GM19035 (cell line): ENCODE results near the gene LAP3.
"Not testable (repeated sequence)": the region's sequence is repeated elsewhere in the genome, so short reads cannot be mapped to it uniquely, and the experiment has no call there.

Experiments used
- ATAC-seq: cut with Tn5 transposase; IDR thresholded peaks from one replicate; pipeline ENCODE4 v1.9.1; 2021; ENCODE audit not compliant: unreplicated experiment

Gene LAP3

DNA sequence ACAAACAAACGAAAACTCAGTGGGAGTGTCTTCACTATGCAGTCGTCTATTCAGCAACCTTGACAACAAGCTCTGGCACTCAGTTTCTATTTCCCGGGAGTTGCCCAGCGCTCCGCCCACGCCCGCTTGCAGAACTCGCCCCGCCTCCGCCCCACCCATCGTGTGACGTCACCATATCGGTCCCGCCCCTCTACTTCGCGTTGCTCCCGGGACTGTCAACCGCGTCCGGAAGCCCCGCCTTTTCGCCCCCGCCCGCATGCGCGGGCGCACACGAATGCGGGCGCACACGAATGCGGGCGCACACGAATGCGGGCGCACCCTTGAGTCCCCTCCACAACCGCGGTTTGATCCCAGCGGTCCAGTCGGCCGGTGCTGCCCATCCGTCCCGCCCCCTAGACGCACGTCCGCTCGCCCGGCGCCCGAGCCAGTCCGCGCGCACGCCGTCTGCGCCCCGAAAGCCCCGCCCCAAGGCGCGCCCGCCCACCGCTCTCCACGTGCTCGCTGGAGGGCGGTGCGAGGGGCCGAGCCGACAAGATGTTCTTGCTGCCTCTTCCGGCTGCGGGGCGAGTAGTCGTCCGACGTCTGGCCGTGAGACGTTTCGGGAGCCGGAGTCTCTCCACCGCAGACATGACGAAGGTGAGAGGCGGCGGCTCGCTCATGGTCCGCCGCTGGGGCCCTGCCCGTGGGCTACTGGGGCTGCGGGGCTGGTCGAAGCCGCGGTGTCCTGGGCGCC, at the start of gene LAP3:
Gene LAP3 (plus strand): TSS at position 267 of the 733 bp plus-strand sequence. CDS start 268 bp downstream, at position 535.
- ATAC-seq, result peak; percentile 83

DNA sequence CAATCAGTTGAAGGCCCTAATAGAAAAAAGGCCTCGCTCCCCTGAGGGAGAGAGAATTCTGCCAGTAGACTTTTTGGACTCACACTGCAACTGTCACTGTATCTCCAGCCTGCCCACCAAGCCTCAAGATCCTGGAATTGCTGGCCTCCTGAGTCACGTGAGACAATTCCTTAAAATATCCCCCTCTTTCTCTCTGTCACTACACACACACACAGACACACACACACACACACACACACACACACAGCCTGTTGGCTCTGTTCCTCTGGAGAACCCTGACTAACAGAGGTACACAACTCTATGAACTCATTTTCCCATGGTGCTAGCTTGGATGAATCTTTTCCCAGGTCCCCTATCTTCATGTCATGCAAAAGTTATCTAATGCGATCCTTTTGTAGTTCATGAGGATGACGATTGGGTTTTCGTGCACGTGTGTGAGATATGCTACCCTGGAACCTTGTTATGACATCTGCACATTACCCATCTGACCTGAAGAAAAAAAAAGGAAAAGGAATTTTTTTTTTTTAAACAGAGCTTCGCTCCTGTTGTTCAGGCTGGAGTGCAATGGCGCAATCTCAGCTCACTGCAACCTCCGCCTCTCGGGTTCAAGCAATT, 48.3 kb upstream of the LAP3 start:
- ATAC-seq, result no peak

DNA sequence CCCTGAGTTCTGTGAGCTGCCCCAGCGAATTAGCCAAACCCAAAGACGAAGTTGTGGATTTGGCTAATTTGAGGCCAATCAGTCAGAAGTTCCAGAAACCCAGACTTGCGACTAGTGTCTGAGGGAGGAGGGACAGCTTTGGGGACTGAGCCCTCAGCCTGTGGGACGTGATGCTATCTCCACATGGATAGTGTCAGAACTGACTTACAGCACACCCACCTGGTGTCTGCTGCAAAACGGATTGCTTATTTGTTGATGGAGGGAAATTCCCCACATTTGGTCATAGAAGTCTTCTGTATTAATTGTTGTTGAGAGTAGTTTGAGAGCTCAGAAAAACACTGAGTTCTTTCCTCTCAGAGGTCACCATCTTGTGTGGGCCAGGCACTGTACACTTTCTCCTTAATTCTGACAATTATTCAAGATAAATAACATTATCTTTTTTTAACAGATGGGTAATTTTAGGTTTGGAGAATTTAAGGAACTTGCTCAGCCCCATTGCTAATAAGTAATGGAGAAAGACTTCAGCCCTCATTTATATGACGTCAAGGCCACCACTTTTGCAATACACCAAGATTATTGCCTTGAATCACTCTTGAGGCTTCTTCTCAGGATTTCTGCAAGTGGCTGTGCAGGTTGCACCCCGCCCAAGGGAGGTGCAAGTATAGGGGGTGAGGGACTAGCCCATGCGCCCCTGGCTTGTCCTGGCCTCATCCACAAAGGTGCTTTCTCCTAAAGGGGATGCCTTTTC, 45.3 kb upstream of the LAP3 start:
- ATAC-seq, result no peak

DNA sequence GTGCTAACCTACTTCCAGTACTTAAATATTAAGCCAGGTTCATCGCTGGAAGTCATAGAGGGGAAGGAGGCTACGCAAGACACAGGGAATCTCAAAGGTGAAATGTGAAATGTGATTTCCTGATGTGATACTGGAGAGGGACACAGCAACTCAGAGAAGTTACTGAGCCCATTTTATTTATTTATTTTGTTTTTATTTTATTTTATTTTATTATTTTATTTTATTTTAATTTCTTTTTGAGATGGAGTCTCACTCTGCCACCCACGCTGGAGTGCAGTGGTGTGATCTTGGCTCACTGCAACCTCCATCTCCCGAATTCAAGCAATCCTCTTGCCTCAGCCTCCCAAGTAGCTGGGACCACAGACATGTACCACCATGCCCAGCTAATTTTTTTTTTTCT, 42.3 kb upstream of the LAP3 start:
- no peak for ATAC-seq

DNA sequence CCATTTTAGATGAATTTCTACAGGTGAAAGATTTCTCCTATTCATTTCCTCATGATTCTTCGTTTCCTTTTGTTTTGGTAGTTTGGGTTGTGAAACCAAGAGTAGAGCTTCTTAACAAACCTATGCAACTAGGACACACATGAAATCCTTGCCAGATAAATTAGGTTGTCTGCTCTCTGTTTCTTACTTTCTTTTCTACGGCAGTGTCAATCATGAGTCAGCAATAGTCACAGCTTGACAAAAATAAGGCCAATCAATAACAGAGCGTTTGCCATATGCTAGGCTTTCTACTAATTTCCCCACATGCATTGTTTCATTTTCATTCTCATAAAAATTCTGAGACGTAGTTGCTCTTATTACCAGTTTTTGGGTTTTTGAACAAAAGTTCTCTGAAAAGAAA, 41.8 kb upstream of the LAP3 start:
- no peak for ATAC-seq

DNA sequence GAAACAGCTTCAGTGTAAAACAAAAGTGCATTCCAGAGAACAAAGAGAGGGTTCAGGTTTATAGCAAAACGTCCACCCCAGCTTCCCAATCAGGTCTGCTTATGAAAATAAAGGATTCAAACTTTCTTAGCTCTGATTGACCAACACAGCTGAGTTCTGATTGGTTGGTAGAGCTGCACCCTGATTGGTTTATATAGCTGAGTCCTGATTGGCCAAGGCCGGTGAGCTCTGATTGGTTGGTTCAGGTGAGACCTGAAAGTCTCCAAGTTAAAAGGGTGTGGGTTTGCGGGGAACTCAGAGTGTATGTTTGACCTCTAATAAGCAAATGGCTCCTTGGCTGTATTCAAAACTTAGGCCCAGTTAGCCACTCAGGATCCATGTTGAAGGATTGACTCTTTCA, 41.1 kb upstream of the LAP3 start:
- ATAC-seq, result no peak

DNA sequence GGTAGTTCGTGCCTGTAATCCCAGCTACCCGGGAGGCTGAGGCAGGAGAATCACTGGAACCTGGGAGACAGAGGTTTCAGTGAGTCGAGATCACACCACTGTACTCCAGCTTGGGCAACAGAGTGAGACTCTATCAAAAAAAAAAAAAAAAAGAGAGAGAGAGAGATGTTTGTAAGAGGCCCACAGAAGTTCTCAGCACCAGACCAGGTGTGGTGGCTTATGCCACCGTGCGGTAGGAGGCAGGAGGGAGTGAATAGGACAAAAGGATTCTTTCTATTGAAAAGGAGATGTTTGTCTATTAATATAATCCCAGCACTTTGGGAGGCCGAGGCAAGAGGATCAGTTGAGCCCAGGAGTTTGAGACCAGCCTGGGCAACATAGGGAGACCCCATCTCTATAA, 39.9 kb upstream of the LAP3 start:
- not testable (repeated sequence) for ATAC-seq

DNA sequence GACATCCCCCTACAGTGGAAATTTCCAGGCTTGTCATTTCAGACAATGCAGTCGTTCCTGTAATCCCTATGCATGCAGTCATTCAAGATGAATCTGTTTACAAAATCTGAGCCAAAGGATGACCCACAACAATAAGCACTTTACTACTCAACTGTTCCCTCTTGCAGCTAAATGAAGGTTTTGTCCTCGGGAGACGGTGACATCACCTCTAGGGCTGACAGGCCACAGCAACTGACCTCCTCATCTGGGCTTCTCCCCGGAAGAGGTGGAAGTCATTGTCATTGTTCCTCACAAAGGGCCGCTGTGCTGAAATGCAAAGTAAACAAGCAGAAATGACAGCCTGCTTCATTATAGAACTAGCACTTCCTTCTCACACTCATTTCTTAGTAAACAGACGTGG, 32.8 kb upstream of the LAP3 start:
- no peak for ATAC-seq

DNA sequence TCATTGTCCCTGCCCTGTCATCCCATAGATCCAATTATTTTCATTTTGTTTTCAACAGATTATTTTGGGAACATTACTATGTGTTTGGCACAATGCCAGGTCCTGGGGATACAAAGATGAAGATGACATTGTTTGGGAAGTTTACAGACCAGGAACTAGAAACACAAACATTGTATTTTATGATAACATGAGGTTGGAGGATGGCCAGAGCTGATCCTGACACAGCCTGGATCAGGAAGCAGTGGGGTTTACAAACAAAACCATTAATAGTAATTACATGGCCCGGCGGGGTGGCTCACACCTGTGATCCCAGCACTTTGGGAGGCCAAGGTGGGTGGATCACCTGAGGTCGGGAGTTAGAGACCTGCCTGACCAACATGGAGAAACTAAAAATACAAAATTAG, 32.2 kb upstream of the LAP3 start:
- ATAC-seq, result no peak

DNA sequence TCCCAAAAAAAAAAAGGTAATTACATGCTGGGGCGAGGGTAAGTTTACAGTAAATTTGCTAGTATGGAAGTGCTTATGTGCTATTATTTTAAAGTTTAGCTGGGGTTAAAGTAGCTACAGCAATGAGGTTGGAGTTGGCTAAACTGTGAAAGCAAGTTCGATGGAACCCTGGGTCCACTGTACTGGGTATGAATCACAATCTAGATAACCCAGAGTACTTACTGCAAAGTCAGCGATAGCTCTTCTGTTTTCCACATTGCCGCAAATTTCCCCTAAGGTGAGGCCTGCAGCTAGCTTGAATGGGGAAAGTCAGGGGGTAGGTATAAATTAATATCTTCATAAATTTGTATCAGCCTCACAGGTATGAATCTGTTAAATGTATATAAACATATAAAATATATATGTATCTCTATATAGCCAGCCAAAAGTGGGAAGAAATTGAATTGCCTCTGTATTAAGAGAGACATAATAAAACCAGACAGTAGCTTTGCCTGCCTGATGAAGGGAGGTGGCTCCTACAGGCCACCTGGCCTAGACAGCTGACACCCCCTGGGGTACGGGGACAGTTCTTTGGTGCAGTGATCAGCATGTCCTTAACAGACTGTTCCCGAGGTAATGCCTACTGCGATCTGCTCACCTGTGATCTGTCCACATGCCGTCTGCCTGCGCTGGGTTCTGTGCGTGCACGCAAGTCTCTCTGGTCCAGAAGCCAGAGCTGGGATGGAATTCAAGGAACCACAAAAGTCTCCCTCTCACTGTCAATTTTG, 31.4 kb upstream of the LAP3 start:
- ATAC-seq, result no peak

DNA sequence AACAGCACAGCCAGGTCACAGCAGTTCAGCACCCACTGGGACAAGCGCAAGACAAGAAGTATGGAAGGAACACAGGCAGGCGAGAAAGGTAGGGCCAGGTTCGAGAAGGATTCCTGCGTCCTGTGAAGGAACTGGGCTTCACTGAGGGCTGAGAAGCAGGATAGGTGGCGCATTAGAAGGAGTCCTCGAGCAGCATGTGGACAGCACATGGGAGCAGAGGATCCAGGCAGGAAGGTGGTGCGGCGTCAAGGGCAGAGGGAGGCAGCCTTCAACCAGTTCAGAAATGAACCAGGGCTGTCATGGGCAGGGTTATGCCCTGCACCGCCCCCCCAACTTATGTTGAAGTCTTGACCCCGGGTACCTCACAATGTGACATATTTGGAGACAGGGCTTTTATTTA, 30.8 kb upstream of the LAP3 start:
- no peak for ATAC-seq

DNA sequence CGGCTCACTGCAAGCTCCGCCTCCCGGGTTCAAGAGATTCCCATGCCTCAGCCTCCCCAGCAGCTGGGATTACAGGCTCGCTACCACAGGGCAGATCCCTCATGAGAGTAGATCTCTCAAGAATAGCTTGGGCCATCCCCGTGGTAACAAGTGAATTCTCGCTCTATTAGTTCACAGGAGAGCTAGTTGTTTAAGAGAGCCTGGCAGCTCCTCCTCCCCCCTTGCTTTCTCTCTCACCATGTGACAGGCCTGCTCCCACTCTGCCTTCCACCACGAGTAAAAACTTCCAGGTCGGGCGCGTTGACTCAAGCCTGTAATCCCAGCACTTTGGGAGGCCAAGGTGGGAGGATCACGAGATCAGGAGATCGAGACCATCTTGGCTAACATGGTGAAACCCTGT, 30.3 kb upstream of the LAP3 start:
- ATAC-seq, result no peak

DNA sequence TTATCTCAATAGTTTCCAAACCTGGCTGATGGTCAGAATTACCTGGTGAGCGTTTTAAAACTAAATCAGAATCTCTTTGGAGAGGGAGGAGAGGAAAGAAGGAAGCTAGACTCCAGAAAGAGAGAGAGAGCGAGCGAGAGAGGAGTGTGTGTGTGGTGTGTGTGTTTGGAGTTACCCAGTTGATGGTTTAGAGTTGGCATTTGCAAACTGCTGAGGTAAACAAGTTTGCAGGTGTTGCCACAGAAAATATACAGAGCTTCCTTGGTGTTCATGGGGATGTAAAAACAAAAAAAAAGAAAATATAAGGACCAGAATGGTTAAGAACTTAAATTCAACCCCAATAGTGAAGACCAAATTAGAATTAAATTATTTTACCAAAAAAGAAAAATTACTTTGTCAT, 26.4 kb upstream of the LAP3 start:
- ATAC-seq, result no peak

DNA sequence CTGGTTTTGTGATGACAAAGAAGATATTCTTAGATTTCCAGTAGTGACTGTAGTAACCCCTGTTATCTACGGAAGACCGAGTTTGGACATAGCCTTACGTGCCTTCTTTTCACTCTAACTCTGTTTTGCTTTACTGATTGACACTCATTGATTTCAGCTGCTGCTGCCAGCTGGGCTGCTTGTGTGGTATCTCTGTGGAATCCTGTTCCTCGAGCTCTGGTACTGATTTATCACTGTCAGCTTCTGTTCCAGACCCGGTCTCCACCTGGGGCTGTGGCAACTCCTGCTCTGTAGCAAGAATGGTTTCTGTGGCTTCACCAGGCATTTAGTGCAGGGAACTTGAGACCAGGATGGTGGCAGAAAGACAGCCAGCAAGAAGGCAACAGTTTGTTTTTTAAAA, 24.6 kb upstream of the LAP3 start:
- no peak for ATAC-seq

DNA sequence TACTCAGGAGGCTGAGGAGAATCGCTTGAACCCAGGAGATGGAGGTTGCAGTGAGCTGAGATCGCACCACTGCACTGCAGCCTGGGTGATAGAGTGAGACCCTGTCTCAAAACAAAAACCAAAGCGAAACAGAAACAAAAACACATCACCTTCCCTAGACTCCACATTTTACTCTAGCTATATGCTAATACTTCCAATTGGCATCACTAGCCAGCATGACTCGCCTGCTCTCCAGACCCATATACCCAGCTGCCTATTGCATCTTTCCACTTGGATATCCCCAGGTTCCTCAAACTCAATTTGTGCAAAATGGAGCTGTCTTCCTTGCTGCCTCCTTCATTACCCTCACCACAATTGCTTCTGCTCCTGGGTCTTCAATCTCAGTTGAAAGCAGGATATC, 22.4 kb upstream of the LAP3 start:
- ATAC-seq, result no peak

DNA sequence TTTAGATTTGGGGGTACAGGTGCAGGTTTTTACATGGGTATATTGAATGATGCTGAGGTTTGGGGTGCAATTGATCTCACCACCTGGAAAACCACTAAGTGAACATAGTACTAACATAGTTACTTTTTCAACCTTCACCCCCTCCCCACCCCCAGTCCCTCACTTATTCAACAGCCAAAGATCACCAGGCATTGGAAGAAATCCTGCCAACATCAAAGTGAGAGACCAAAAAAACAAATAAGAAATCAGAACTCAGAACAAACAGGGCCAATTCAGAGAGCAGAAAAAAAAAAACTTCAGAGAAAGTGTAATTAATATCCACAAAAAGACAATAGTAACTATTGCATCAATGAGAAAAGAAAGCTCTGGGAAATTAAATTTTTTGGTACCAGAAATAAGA, 20.5 kb upstream of the LAP3 start:
- no peak for ATAC-seq

DNA sequence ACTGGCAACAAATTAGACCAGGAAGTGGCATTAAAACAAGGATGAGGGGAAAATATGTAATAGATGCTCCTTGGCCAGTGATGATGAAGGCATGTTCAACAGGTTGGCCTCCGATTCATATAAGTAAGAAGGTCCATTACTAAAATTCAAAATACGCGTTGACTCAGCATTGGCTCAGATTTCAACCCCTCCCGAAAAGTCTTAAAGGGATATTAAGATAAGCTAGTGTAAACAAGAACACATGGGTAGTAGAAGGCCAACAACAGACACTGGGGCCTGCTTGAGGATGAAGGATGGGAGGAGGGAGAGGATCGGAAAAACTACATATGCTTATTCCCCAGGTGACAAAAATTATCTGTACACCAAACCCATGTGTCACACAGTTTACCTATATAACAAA, 19.1 kb upstream of the LAP3 start:
- no peak for ATAC-seq

DNA sequence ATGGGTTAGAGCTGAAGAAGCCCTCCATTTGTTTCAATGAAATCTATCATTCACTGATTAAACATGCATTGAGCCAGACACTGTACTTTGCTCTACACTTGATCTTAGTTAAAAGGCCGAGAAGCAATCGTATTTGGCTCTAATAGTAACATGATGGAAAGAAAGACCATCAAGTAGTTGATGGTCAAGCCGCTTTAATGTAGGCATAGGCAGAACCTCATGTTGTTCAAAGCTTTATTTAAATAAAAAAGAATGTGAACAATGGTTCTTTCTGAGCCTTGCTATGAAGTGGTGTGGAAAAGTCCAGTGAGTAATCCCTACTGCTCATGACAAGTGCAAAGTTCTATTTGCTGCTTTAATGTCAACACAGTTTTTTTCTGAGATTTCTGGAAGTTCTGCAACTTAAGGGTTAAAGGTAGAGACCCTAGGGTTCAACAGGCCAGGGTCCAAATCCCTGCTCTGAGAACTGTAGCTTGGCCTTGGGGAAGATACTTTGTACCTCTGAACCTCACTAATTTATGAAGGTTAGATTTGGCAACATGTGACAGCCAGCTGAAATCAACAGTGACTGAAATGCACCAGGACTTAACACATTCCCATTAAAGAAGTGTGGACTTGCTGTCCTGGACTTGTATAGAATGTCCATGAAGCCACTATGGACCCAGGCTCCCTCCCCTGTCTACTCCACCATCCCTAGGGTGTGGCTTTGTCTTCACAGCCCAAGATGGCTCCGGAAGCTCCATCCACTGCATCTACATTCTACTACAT, 17.9 kb upstream of the LAP3 start:
- ATAC-seq, result no peak

DNA sequence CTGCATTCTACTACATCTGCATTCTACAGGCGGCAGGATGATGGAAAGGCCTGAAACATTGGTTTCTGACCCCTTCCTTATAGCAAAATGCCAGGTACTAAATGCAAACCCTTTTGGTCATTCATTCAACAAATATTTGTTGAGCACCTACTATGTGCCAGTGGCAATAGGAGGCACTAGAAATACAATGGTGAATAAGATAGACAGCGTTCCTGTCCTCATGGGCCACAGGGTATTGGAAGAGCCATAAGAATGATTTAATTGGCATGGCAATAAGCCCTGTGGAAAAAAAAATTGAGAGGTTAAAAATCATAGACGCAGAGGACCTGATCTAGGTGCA, 17.3 kb upstream of the LAP3 start:
- no peak for ATAC-seq

DNA sequence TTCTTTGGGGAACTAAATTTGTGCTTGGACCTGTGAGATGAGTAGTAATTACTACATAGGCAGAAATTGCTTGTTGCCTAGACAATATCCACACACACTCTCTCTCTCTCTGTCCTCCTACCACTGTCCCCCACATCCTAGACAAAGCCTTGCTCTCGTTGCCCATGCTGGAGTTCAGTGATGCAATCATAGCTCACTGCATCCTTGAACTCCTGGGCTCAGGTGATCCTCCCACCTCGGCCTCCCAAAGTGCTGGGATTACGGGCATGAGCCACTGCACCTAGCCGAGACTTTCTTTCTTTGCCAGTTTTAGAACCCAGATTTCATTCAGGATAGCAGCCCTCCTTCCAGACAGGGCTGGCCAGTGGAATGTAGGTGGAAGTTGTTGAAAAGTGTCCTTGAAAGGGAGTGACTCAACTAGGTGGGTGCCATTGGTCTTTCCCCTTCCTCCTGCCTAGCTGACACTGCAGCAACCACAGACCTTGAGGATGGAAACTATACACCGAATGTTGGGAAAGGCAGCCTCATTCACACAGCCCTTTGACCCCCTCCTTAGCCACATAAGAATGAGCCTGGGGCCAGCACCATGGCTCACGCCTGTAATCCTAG, 16.8 kb upstream of the LAP3 start:
- no peak for ATAC-seq
